Activated CD8-positive, alpha-beta T cell treated with anti-CD3 and anti-CD28 coated beads for 36 hours (primary cell): ENCODE data around the gene C19orf25. TPM values are rescaled to one million over a fixed set of nuclear protein-coding genes. Genes with fewer than 3 reads are reported as not detected.
A peak's percentile ranks its signal among the peaks of the same experiment; 100 is the strongest.

Experiments used
- ATAC-seq: fragments of 200-7000 bp; cut with Tn5 transposase; one replicate; pipeline ENCODE4 v1.10.0; 2021; ENCODE audit warnings: mild to moderate bottlenecking, moderate library complexity
- CTCF ChIA-PET: fragments of 350-600 bp; sonication (Branson Sonifier 250); formaldehyde crosslinking; loops from one replicate; lab custom pipeline; 2021; ENCODE audit warnings: antibody characterized with exemption; lab: Charles Lee
- POLR2A ChIA-PET: fragments of 350-600 bp; sonication (Branson Sonifier 250); formaldehyde crosslinking; loops from one replicate; lab custom pipeline; 2021; ENCODE audit warnings: antibody characterized with exemption; lab: Charles Lee
- DNase-seq: peaks from one replicate; pipeline ENCODE4 v3.0.0-alpha.2; 2020
- H3K27ac Mint-ChIP-seq: one replicate; pipeline ENCODE4 v1.8.0; 2021; ENCODE audit warnings: mild to moderate bottlenecking, mixed read lengths
- H3K27me3 Mint-ChIP-seq: one replicate; pipeline ENCODE4 v1.8.0; 2021; ENCODE audit warnings: mixed read lengths
- H3K36me3 Mint-ChIP-seq: one replicate; pipeline ENCODE4 v1.8.0; 2021; ENCODE audit warnings: low read depth, mixed read lengths
- H3K4me1 Mint-ChIP-seq: one replicate; pipeline ENCODE4 v1.8.0; 2021; ENCODE audit warnings: low read depth, mixed read lengths
- H3K4me3 Mint-ChIP-seq: one replicate; pipeline ENCODE4 v1.8.0; 2021; ENCODE audit warnings: mild to moderate bottlenecking, moderate library complexity, mixed read lengths
- H3K9me3 Mint-ChIP-seq: one replicate; pipeline ENCODE4 v1.8.0; 2021; ENCODE audit warnings: mixed read lengths
- intact Hi-C: fragments of 100-400 bp; cut with micrococcal nuclease; formaldehyde crosslinking; loops from one replicate; pipeline ENCODE4 v1.10.0; 2022
- total RNA-seq, 2 experiments: library from RNA; stranded (reverse); gene quantifications; one replicate each; pipeline ENCODE4 v1.2.3, GENCODE V29; 2021
- TF ChIP-seq, protein P1 (sequence below): fragments of 200-600 bp; IDR thresholded peaks from one replicate; pipeline ENCODE4 v1.8.0; 2022; ENCODE audit warnings: antibody characterized with exemption, mild to moderate bottlenecking

C19orf25 gene
- total RNA-seq, 2 experiments from 2014 or later = 21.3 to 21.5 TPM

DNA sequence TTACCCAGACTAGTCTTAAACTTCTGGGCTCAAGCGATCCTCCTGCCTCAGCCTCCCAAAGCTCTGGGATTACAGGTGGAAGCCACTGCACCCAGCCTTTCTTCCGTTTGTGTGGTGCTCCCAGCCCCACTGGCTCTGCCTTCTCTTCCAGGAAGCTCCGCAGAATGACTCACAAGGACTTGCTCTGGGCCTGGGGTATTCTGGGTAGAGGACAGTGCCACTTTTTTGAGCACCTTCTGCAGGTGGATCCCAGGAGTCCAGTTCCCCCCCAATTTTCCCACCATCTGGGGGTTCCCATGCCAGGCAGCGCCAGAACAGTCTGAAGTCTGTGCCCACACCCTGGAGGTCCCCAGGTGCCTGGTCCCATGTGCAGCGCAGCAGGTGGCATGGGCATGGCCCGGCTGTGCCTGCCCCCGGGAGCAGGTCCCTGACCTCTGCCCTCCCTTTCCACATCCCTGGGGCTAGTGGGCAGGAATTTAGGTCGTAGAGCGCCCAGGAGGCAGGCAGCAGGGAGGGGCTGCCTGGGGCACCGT is 13.5 kb upstream of the C19orf25 start:
- POLR2A ChIA-PET = interaction anchor here (1.0 kb wide), 2 partner anchors 10 to 52 kb away, joined by 3 read pairs; no protein-coding TSS in a partner anchor
- DNase-seq = no peak
- Mint-ChIP-seq H3K27ac (no peak overlapping the region), H3K9me3 (no peaks in the 10 kb centered on the region), H3K36me3 (no peaks in the 10 kb centered on the region), H3K4me3 (peak overlapping the region; percentile 12), H3K27me3 (peaks cover 5% of the 10 kb centered on the region), H3K4me1 (peaks cover 9% of the 10 kb centered on the region)
- ATAC-seq = no peak
- TF ChIP-seq, protein P1, sequence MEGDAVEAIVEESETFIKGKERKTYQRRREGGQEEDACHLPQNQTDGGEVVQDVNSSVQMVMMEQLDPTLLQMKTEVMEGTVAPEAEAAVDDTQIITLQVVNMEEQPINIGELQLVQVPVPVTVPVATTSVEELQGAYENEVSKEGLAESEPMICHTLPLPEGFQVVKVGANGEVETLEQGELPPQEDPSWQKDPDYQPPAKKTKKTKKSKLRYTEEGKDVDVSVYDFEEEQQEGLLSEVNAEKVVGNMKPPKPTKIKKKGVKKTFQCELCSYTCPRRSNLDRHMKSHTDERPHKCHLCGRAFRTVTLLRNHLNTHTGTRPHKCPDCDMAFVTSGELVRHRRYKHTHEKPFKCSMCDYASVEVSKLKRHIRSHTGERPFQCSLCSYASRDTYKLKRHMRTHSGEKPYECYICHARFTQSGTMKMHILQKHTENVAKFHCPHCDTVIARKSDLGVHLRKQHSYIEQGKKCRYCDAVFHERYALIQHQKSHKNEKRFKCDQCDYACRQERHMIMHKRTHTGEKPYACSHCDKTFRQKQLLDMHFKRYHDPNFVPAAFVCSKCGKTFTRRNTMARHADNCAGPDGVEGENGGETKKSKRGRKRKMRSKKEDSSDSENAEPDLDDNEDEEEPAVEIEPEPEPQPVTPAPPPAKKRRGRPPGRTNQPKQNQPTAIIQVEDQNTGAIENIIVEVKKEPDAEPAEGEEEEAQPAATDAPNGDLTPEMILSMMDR = no peak
- CTCF ChIA-PET = no interaction called here
- intact Hi-C loops = no loop called here

DNA sequence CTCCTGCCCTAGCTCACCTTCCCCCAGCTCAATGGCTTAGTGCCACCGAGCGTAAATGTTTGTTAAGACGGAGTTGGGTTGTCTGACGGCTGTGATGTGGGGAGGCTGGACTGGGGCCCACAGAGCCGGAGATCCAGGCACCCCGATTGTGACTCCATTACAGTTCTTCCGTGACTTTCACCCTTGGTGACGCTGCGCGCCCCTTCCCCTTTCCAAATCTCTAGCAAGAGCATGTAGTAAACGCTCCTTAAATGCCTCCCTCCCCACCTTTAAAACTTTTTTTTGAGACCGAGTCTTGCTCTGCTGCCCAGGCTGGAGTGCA is 12.8 kb upstream of the C19orf25 start:
- ATAC-seq (no peak), DNase-seq (no peak)
- ChIA-PET CTCF (no interaction called here), POLR2A (interaction anchor here (1.0 kb wide), 2 partner anchors 11 to 51 kb away, joined by 3 read pairs; no protein-coding TSS in a partner anchor)
- H3K27me3 Mint-ChIP-seq = peaks cover 5% of the 10 kb centered on the region
- intact Hi-C loops = no loop called here
- TF ChIP-seq, protein P1 = no peak
- no peaks in the 10 kb centered on the region for H3K9me3 Mint-ChIP-seq
- no peaks in the 10 kb centered on the region for H3K36me3 Mint-ChIP-seq
- H3K4me1 Mint-ChIP-seq = peaks cover 9% of the 10 kb centered on the region
- H3K4me3 Mint-ChIP-seq = peak overlapping the region; percentile 66
- no peak overlapping the region for H3K27ac Mint-ChIP-seq

DNA sequence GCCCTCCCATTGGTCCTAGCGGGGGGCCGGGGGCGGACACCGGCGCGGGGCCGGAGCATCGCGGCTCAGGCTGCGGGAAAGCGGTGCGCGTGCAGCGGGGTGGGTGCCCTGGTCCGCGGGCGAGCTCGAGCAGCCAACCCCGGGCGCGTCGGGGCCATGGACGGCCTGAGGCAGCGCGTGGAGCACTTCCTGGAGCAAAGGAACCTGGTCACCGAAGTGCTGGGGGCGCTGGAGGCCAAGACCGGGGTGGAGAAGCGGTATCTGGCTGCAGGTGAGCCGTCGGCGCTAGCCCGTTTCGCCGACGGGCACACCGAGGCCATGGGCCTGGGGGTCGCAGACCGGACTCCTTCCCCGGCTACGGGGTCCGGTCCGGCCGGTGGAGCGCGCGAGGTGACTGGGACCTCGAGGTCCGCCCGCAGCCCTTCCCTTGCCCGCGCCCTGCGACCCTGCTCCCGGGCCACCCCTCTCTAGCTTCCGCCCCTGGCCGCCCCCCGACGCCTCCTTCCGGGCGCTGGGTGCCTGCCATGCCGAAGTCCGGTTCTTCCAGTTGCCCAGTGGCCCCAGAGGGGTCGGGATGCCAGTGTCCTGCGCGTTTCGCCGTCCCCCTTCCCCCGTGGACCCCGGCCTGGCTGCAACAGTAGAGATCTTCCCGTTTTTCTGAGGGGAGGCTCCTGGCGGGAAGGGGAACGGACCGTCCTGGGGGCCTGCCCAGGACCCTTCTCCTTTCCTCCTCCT is 12.3 kb upstream of the C19orf25 start, which contains the start of gene REEP6:
Gene REEP6, plus strand, starts transcription at position 68 of the 735 bp plus-strand sequence. Its CDS starts 89 bp downstream, at position 157.
- TF ChIP-seq, protein P1 = no peak
- H3K27me3 Mint-ChIP-seq = peaks cover 5% of the 10 kb centered on the region
- H3K9me3 Mint-ChIP-seq = no peaks in the 10 kb centered on the region
- ChIA-PET CTCF (interaction anchor here (0.7 to 1.3 kb wide), 3 partner anchors 18 to 1345 kb away, joined by 3 read pairs; no protein-coding TSS in a partner anchor), POLR2A (interaction anchor here (1.0 kb wide), 2 partner anchors 46 to 51 kb away, joined by 3 read pairs; no protein-coding TSS in a partner anchor)
- no peaks in the 10 kb centered on the region for H3K36me3 Mint-ChIP-seq
- H3K4me3 Mint-ChIP-seq = peak within 1 kb of the TSS; percentile 86
- no peak for DNase-seq
- intact Hi-C loops = no loop called here
- no peak for ATAC-seq
- peak within 1 kb of the TSS; percentile 81 for H3K27ac Mint-ChIP-seq
- H3K4me1 Mint-ChIP-seq = peaks cover 9% of the 10 kb centered on the region

DNA sequence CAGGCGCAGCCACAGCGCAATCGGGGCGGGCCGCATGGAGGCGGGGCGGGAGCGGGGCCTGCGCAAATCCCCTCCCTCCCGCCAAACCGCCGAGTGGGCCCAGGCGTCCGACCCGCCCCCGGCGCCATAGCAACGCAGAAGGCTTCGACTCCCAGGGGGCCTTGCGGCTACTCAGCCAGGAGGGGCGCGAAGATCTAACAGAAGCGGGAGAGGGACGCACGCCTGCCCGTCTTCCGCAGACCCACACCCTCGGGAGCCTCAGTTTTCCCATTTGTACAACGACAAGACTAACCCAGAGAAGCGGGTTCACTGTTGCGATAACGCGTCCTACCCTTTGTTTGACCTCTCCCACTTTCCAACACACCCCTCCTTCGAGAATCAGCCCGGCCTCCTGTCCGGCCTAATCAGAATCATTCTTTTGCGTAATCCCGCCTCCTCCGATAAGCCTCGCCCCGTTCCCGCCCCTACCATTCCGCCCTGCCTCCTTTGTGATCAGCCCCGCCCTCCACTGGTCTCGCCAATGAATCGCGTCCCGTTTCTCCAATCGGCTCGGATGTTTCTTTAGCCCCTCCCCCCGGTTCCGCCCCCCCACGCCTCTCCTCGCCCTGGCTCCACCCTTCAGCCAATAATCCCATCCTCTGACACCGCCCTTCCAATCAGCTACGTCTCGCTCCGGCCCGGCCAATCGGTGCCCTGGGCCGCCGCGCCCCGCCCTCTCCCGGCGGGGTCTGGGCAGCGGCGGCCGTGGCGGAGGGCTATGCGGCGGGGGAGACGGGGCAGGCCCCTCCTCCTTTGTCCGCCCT is 11.5 kb upstream of the C19orf25 start, which contains the start of gene PCSK4:
Gene PCSK4, minus strand, starts transcription at position 40 of the 803 bp plus-strand sequence. Its CDS starts 4 bp downstream, at position 36.
- H3K36me3 Mint-ChIP-seq = no peaks in the 10 kb centered on the region
- ChIA-PET CTCF (interaction anchor here (0.7 to 1.3 kb wide), 3 partner anchors 19 to 1345 kb away, joined by 3 read pairs; no protein-coding TSS in a partner anchor), POLR2A (interaction anchor here (0.6 to 1.0 kb wide), 3 partner anchors 9 to 119 kb away, joined by 3 read pairs; no protein-coding TSS in a partner anchor)
- peaks cover 5% of the 10 kb centered on the region for H3K27me3 Mint-ChIP-seq
- peaks cover 9% of the 10 kb centered on the region for H3K4me1 Mint-ChIP-seq
- ATAC-seq (peak; percentile 90), DNase-seq (peak; percentile 99)
- TF ChIP-seq, protein P1 = no peak
- intact Hi-C loops = no loop called here
- H3K9me3 Mint-ChIP-seq = no peaks in the 10 kb centered on the region
- peak within 1 kb of the TSS; percentile 81 for H3K27ac Mint-ChIP-seq
- H3K4me3 Mint-ChIP-seq = peak within 1 kb of the TSS; percentile 86
